Fibroblast of gingiva (primary cell): Measurements from ENCODE around the gene SLC22A4.

Source experiments
- DNase-seq: peaks from one replicate; pipeline ENCODE4 v3.0.0-alpha.2; 2011; ENCODE audit warnings: low read depth

Gene SLC22A4

GRCh38 chr5:132293992-132294727 is at the start of gene SLC22A4:
TSS of gene SLC22A4 (plus strand) at chr5:132294394. CDS start at chr5:132294617, 223 bp downstream.
- DNase-seq = peak; percentile 93

DNA sequence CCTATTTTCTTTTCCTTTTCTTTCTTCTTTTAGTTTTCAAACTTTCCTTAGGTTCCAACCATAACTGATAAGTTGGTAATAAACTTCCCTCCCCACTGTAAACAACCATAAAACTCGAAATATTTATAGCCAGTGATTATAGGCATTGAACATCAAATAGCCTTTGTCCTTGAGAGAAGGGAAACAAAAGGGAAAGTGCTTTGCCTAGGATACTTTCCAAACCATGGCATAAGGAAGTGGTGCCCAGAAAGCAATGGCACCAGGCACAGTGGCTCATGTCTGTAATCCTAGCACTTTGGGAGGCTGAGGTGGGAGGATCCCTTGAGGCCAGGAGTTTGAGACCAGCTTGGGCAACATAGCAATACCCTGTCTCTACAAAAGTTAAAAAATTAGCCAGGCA is 48.6 kb upstream of the SLC22A4 start:
- no peak for DNase-seq

DNA sequence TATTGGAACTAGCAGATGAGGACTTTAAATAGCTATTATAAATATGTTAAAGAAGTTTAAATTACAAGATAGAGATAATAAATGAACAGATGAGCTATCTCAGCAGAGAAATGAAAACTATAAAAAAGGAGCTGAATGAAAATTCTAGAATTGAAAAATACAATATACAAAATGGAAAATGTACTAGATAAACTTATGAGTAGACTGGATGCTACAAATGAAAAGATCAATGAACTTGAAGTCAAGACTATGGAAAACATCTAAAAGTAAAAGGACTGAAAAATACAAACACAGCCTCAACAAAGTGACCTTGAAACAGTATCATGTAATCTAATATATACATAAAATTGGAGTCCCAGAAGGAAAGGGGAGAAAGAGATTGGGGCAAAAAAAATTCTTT is 47.4 kb upstream of the SLC22A4 start:
- no peak for DNase-seq

DNA sequence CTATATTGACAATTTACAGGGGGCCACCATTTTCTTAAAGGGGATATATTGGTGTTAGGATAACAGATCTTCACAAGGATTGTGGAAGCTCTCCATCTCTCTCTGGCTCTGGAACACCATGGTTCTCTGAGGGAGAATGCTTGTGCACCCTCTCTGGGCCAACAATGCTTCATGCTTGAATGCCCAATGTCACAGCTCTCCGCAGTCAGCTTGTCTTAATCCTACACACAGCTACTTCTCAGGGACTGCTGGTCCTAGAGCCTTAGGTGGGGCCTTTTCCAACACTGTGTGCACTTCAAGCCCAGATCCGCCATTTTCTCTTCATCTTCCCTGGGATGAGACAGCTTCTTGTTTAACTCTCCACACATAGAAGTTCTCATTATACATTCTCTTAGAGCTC is 43.6 kb upstream of the SLC22A4 start:
- no peak for DNase-seq

- no peak for DNase-seq
Observed at GRCh38 chr5:132251220-132251725, 42.9 kb upstream of the SLC22A4 start.

DNA sequence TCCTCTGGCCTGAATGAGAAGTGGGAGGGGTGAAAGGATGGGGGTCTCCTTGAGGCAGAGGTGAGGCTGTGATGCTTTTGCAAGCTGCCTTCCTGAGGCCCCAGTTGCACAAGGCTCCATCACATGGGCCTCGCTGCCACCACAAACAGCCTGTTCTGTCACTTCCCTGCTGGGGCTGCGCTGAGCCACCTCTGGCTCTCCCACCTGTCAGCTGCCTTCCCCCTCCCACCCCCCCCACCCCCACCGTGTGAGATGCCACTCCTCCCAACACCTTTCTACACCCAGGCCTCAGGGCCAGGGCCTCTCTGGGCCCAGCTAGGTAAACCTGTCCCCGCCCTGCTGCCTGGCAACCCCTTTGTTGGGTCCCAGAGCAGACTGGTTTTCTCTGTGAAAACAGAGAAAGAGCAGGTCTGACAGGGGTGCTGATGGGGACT is 41.2 kb upstream of the SLC22A4 start:
- no peak for DNase-seq

DNA sequence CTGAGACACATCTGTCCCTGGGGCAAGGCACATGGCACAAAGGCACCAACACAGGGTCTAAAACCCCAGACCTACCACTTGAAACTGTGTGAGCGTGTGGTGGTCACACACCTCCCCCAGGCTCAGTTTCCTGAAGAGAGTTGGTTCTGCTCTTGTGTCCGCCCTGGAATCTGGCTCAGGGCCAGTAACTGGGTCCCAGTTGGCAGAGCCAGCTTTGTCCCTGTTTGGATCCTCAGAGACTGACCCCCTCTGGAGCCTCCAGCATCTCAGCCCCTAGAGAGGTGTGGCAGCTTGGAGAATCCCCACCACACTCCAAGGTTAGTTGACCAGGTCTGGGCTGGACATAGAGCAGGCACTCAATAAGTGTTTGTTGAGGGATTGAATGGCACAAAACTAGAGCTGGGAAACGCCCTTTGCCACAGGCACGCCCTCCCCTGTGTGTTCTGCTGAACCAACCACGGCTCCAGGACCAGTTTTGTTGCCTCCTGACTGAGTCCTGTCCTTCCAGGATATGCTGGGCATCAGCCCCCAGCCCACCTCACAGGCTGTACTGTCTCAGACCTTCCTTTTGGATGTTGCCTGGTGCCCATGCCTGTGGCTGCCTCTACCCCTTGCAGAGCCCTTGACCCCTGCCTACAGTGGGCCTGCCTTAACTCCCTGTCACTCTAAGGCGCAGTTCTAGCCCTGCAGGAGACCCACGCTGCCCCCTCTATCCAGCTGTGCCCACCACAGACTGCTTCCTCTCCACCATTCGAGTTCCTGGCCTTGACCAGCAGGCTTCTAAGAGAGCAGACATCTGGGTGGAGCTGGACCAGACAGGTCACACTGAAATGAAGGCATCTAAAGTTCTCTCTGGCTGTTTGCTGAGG is 40.5 kb upstream of the SLC22A4 start:
- DNase-seq = no peak

DNA sequence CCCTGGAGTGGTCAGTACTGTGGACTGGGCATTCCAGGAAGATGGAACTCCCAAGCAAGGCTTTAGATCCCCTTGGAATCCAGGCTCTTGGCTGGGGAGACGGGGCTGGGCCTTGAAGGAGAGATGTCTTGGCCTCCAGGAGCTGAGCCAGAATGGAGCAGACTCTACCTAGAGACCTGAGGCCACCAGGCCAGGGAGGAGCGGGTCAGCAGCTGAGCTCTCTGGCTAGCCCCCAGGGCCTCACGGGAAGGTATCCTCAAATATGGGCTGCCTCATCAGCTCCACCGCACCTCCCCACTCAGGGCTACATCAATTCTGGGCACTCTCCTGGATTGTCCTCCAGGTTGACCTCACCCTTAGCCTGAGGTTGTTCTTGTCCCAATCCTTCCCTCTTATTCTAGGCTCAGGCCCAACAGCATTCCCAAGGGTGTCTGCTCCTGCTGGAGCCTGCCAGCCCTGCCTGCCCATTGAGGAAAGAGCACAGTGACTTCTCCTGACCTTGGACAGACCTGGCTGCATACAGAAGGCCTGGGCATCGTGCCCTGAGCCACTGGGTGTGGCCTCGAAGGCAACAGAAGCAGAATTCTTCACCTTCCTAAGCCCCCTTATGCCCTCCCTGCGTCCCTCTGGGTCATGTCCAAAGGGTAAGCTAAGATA is 39.7 kb upstream of the SLC22A4 start:
- peak; percentile 44 for DNase-seq

- DNase-seq = no peak
Observed at GRCh38 chr5:132256086-132256782, 38.0 kb upstream of the SLC22A4 start.

- no peak for DNase-seq
Observed at GRCh38 chr5:132256783-132257130, 37.4 kb upstream of the SLC22A4 start.

GRCh38 chr5:132257131-132258101 is 36.8 kb upstream of the SLC22A4 start, which contains the start of gene PDLIM4:
TSS of gene PDLIM4 (plus strand) at chr5:132257696. CDS start at chr5:132257735, 39 bp downstream.
- peak; percentile 28 for DNase-seq

- peak; percentile 33 for DNase-seq
Observed at GRCh38 chr5:132258102-132259068, 35.8 kb upstream of the SLC22A4 start.

- DNase-seq = peak; percentile 92
Observed at GRCh38 chr5:132259069-132259851, 34.9 kb upstream of the SLC22A4 start.

- no peak for DNase-seq
Observed at GRCh38 chr5:132260051-132260450, 34.1 kb upstream of the SLC22A4 start.

- peak; percentile 50 for DNase-seq
Observed at GRCh38 chr5:132260714-132261551, 33.3 kb upstream of the SLC22A4 start.

- DNase-seq = no peak
Observed at GRCh38 chr5:132261881-132262845, 32.0 kb upstream of the SLC22A4 start.
